GM23338 (cell line): Measurements from ENCODE around the gene LY6G6D. TPM values are rescaled to one million over a fixed set of nuclear protein-coding genes. Genes with fewer than 3 reads are reported as not detected.

ENCODE experiments used
- ATAC-seq: fragments of 200-7000 bp; cut with Tn5 transposase; 3 replicates; pipeline ENCODE4 v1.9.1; 2020
- DNase-seq: peaks from one replicate; pipeline ENCODE4 v3.0.0-alpha.2; 2015; ENCODE audit warnings: low spot score
- H2AFZ ChIP-seq: fragments of 200-600 bp; sonication (generic); 2 replicates; pipeline ENCODE4 v1.8.0; 2016; ENCODE audit warnings: antibody characterized with exemption, mild to moderate bottlenecking, moderate library complexity
- H3F3A ChIP-seq: fragments of 200-600 bp; sonication (generic); replicated peaks from 2 replicates; pipeline ENCODE4 v1.8.0; 2017; ENCODE audit warnings: antibody characterized with exemption, mixed run types, low read depth
- H3K27ac ChIP-seq: fragments of 200-600 bp; sonication (generic); 2 replicates; pipeline ENCODE4 v1.6.1; 2016; ENCODE audit warnings: low read depth
- H3K27me3 ChIP-seq: fragments of 200-600 bp; sonication (generic); 2 replicates; pipeline ENCODE4 v1.8.0; 2016; ENCODE audit warnings: mild to moderate bottlenecking, mixed run types, moderate library complexity; ENCODE audit not compliant: insufficient read depth
- H3K36me3 ChIP-seq: fragments of 200-600 bp; sonication (generic); 2 replicates; pipeline ENCODE4 v1.8.0; 2016; ENCODE audit warnings: mild to moderate bottlenecking; ENCODE audit not compliant: insufficient read depth
- H3K4me1 ChIP-seq: fragments of 200-600 bp; sonication (generic); 2 replicates; pipeline ENCODE4 v1.8.0; 2016; ENCODE audit warnings: mild to moderate bottlenecking, moderate library complexity; ENCODE audit not compliant: insufficient read depth
- H3K4me2 ChIP-seq: fragments of 200-600 bp; sonication (generic); 2 replicates; pipeline ENCODE4 v1.7.1; 2017; ENCODE audit warnings: mixed run types
- H3K4me3 ChIP-seq: fragments of 200-600 bp; sonication (generic); 2 replicates; pipeline ENCODE4 v1.6.1; 2016; ENCODE audit warnings: mixed run types
- H3K79me2 ChIP-seq: fragments of 200-600 bp; sonication (generic); replicated peaks from 2 replicates; pipeline ENCODE4 v1.8.0; 2017; ENCODE audit warnings: mild to moderate bottlenecking; ENCODE audit not compliant: insufficient read depth
- H3K9me2 ChIP-seq: fragments of 200-600 bp; sonication (generic); 2 replicates; pipeline ENCODE4 v1.8.0; 2017; ENCODE audit not compliant: insufficient read depth
- H4K20me1 ChIP-seq: fragments of 200-600 bp; sonication (generic); replicated peaks from 2 replicates; pipeline ENCODE4 v1.8.0; 2017; ENCODE audit warnings: mild to moderate bottlenecking; ENCODE audit not compliant: insufficient read depth
- H3K27ac Mint-ChIP-seq: 2 replicates; pipeline ENCODE4 v1.8.0; 2020; ENCODE audit warnings: inconsistent platforms, mild to moderate bottlenecking, moderate library complexity, mixed read lengths
- H3K27me3 Mint-ChIP-seq: 3 replicates; pipeline ENCODE4 v1.8.0; 2022; ENCODE audit warnings: low read depth, mild to moderate bottlenecking, moderate library complexity, mixed read lengths, inconsistent platforms; ENCODE audit not compliant: insufficient read depth, poor library complexity
- H3K36me3 Mint-ChIP-seq: 3 replicates; pipeline ENCODE4 v1.8.0; 2021; ENCODE audit warnings: low read depth, mild to moderate bottlenecking, inconsistent platforms, moderate library complexity, mixed read lengths
- H3K4me1 Mint-ChIP-seq: 3 replicates; pipeline ENCODE4 v1.8.0; 2020; ENCODE audit warnings: mild to moderate bottlenecking, inconsistent platforms, mixed read lengths
- H3K4me3 Mint-ChIP-seq: 3 replicates; pipeline ENCODE4 v1.8.0; 2021; ENCODE audit warnings: moderate library complexity, mild to moderate bottlenecking, inconsistent platforms, mixed read lengths
- H3K9me3 Mint-ChIP-seq: 3 replicates; pipeline ENCODE4 v1.8.0; 2020; ENCODE audit warnings: moderate library complexity, mild to moderate bottlenecking, inconsistent platforms, mixed read lengths
- CREB1 ChIP-seq: fragments of 250-450 bp; sonication (Bioruptor Pico); IDR thresholded peaks from 2 replicates; pipeline ENCODE4 v1.5.0; 2020; ENCODE audit warnings: low read depth, mild to moderate bottlenecking, moderate library complexity
- ETS1 ChIP-seq: IDR thresholded peaks from 2 replicates; pipeline ENCODE4 v1.6.1; 2016; ENCODE audit warnings: antibody characterized with exemption
- EZH2 ChIP-seq: fragments of 200-600 bp; sonication (generic); IDR thresholded peaks from one replicate; pipeline ENCODE4 v1.8.0; 2017; ENCODE audit warnings: antibody characterized with exemption, mild to moderate bottlenecking, low read depth; ENCODE audit not compliant: unreplicated experiment
- EZH2phosphoT487 ChIP-seq: fragments of 200-600 bp; sonication (generic); IDR thresholded peaks from one replicate; pipeline ENCODE4 v1.8.1; 2018; ENCODE audit warnings: antibody characterized with exemption; ENCODE audit not compliant: unreplicated experiment
- JUNB ChIP-seq: IDR thresholded peaks from one replicate; pipeline ENCODE4 v1.6.1; 2016; ENCODE audit warnings: antibody characterized with exemption; ENCODE audit not compliant: unreplicated experiment
- NANOG ChIP-seq: IDR thresholded peaks from 2 replicates; pipeline ENCODE4 v1.6.1; 2016; ENCODE audit warnings: antibody characterized with exemption, borderline replicate concordance
- POLR2AphosphoS5 ChIP-seq: IDR thresholded peaks from 2 replicates; pipeline ENCODE4 v1.6.1; 2016; ENCODE audit warnings: antibody characterized with exemption, low read depth
- REST ChIP-seq: IDR thresholded peaks from one replicate; pipeline ENCODE4 v1.6.1; 2018; ENCODE audit warnings: antibody characterized with exemption; ENCODE audit not compliant: unreplicated experiment
- STAT1 ChIP-seq: IDR thresholded peaks from one replicate; pipeline ENCODE4 v1.6.1; 2016; ENCODE audit warnings: antibody characterized with exemption; ENCODE audit not compliant: unreplicated experiment
- ZNF114 ChIP-seq: fragments of 250-450 bp; sonication (Bioruptor Pico); IDR thresholded peaks from 2 replicates; pipeline ENCODE4 v1.5.0; 2020; ENCODE audit warnings: mild to moderate bottlenecking, moderate library complexity
- ZNF331 ChIP-seq: fragments of 250-450 bp; sonication (Bioruptor Pico); IDR thresholded peaks from 2 replicates; pipeline ENCODE4 v1.5.0; 2020; ENCODE audit warnings: low read depth, mild to moderate bottlenecking, moderate library complexity
- polyA plus RNA-seq: library from polyadenylated mRNA; unstranded; fragments of >200 nt; fragmentation: Nextera tagmentation; extraction: Ambion mirVana; gene quantifications from 2 replicates; pipeline ENCODE4 v1.2.1, GENCODE V29; 2016
- total RNA-seq: library from RNA; depleted of rRNA; stranded (reverse); fragments of >200 nt; shearing (Covaris generic); gene quantifications from 2 replicates; pipeline ENCODE4 v1.2.3, GENCODE V29; 2014
- TF ChIP-seq, protein P1 (sequence below), 2 experiments: fragments of 200-600 bp in 1 of 2; sonication (generic) in 1 of 2; conservative IDR thresholded peaks; 2 replicates each; pipeline versions ENCODE4 v1.5.1 to v1.6.1; 2016 to 2017; ENCODE audit warnings: antibody characterized with exemption in 2 of 2, low read depth in 2 of 2, mild to moderate bottlenecking in 2 of 2, moderate library complexity in 1 of 2
- TF ChIP-seq, protein P2 (sequence below): fragments of 250-450 bp; sonication (Bioruptor Pico); IDR thresholded peaks from 2 replicates; pipeline ENCODE4 v1.5.0; 2020; ENCODE audit warnings: mild to moderate bottlenecking, moderate library complexity

LY6G6D gene
- total and polyA plus RNA-seq, 2 experiments from 2014 or later: not detected

DNA sequence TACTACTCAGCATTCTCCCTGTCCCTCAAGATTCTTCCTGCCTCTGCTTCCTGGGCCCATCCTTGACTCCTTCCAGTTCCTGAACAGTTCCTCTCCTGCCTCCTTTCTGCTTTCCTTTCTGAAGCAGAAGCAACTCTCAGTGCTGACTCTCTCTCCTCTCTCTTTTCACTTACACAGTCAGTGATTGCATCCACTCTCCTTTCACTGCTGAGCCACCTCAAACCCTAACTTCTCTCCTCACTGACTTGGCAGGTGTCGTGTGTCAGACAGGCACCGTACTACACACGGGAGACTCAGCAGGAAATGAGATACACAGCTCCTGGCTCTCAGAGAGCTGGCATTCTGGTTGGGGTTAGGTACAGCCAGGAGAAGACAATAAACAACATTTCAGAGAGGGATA lies 17.6 kb upstream of the LY6G6D start:
- Histone ChIP-seq H3K4me2 (no peak overlapping the region), H3K4me3 (no peak overlapping the region), H3K9me2 (no peaks in the 10 kb centered on the region), H3K27ac (no peak overlapping the region), H3K4me1 (peaks cover 5% of the 10 kb centered on the region; the same call in 1 of the 2 replicates), H2AFZ (no peak overlapping the region), H3K36me3 (peaks cover 6% of the 10 kb centered on the region; the same call in 1 of the 2 replicates), H3F3A (peaks cover 3% of the 10 kb centered on the region; the same call in 1 of the 2 replicates), H4K20me1 (peaks cover 3% of the 10 kb centered on the region; the same call in 1 of the 2 replicates), H3K27me3 (no peaks in the 10 kb centered on the region), H3K79me2 (peaks cover 14% of the 10 kb centered on the region)
- no peak overlapping the region for H3K4me3 Mint-ChIP-seq
- ATAC-seq: no peak
- DNase-seq: no peak
- H3K27me3 Mint-ChIP-seq: peaks cover 5% of the 10 kb centered on the region
- H3K4me1 Mint-ChIP-seq: peaks cover 8% of the 10 kb centered on the region
- no peaks in the 10 kb centered on the region for H3K9me3 Mint-ChIP-seq
- TF ChIP-seq ZNF331 (CRISPR knock-in tag): no peak
- no peak for TF ChIP-seq EZH2phosphoT487
- TF ChIP-seq ZNF114 (CRISPR knock-in tag): no peak
- TF ChIP-seq, protein P1, sequence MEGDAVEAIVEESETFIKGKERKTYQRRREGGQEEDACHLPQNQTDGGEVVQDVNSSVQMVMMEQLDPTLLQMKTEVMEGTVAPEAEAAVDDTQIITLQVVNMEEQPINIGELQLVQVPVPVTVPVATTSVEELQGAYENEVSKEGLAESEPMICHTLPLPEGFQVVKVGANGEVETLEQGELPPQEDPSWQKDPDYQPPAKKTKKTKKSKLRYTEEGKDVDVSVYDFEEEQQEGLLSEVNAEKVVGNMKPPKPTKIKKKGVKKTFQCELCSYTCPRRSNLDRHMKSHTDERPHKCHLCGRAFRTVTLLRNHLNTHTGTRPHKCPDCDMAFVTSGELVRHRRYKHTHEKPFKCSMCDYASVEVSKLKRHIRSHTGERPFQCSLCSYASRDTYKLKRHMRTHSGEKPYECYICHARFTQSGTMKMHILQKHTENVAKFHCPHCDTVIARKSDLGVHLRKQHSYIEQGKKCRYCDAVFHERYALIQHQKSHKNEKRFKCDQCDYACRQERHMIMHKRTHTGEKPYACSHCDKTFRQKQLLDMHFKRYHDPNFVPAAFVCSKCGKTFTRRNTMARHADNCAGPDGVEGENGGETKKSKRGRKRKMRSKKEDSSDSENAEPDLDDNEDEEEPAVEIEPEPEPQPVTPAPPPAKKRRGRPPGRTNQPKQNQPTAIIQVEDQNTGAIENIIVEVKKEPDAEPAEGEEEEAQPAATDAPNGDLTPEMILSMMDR (conservative IDR thresholded peaks at IDR 0.05; ENCODE audit: low read depth in 2 of 2): no peak
- no peak for TF ChIP-seq REST
- no peak for TF ChIP-seq POLR2AphosphoS5
- TF ChIP-seq STAT1: no peak
- TF ChIP-seq EZH2: no peak
- TF ChIP-seq NANOG: no peak
- TF ChIP-seq ETS1: no peak
- no peak for TF ChIP-seq CREB1 (CRISPR knock-in tag)
- TF ChIP-seq, protein P2, sequence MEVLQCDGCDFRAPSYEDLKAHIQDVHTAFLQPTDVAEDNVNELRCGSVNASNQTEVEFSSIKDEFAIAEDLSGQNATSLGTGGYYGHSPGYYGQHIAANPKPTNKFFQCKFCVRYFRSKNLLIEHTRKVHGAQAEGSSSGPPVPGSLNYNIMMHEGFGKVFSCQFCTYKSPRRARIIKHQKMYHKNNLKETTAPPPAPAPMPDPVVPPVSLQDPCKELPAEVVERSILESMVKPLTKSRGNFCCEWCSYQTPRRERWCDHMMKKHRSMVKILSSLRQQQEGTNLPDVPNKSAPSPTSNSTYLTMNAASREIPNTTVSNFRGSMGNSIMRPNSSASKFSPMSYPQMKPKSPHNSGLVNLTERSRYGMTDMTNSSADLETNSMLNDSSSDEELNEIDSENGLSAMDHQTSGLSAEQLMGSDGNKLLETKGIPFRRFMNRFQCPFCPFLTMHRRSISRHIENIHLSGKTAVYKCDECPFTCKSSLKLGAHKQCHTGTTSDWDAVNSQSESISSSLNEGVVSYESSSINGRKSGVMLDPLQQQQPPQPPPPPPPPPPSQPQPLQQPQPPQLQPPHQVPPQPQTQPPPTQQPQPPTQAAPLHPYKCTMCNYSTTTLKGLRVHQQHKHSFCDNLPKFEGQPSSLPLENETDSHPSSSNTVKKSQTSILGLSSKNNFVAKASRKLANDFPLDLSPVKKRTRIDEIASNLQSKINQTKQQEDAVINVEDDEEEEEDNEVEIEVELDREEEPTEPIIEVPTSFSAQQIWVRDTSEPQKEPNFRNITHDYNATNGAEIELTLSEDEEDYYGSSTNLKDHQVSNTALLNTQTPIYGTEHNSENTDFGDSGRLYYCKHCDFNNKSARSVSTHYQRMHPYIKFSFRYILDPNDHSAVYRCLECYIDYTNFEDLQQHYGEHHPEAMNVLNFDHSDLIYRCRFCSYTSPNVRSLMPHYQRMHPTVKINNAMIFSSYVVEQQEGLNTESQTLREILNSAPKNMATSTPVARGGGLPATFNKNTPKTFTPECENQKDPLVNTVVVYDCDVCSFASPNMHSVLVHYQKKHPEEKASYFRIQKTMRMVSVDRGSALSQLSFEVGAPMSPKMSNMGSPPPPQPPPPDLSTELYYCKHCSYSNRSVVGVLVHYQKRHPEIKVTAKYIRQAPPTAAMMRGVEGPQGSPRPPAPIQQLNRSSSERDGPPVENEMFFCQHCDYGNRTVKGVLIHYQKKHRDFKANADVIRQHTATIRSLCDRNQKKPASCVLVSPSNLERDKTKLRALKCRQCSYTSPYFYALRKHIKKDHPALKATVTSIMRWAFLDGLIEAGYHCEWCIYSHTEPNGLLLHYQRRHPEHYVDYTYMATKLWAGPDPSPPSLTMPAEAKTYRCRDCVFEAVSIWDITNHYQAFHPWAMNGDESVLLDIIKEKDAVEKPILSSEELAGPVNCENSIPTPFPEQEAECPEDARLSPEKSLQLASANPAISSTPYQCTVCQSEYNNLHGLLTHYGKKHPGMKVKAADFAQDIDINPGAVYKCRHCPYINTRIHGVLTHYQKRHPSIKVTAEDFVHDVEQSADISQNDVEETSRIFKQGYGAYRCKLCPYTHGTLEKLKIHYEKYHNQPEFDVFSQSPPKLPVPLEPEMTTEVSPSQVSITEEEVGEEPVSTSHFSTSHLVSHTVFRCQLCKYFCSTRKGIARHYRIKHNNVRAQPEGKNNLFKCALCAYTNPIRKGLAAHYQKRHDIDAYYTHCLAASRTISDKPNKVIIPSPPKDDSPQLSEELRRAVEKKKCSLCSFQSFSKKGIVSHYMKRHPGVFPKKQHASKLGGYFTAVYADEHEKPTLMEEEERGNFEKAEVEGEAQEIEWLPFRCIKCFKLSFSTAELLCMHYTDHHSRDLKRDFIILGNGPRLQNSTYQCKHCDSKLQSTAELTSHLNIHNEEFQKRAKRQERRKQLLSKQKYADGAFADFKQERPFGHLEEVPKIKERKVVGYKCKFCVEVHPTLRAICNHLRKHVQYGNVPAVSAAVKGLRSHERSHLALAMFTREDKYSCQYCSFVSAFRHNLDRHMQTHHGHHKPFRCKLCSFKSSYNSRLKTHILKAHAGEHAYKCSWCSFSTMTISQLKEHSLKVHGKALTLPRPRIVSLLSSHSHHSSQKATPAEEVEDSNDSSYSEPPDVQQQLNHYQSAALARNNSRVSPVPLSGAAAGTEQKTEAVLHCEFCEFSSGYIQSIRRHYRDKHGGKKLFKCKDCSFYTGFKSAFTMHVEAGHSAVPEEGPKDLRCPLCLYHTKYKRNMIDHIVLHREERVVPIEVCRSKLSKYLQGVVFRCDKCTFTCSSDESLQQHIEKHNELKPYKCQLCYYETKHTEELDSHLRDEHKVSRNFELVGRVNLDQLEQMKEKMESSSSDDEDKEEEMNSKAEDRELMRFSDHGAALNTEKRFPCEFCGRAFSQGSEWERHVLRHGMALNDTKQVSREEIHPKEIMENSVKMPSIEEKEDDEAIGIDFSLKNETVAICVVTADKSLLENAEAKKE (CRISPR knock-in tag): no peak
- no peak for TF ChIP-seq JUNB
- H3K27ac Mint-ChIP-seq: no peak overlapping the region
- H3K36me3 Mint-ChIP-seq: peaks cover 21% of the 10 kb centered on the region
